IPS-15b (cell line): ENCODE data around the gene RGS9BP.
"Not testable (repeated sequence)": the region's sequence is repeated elsewhere in the genome, so short reads cannot be mapped to it uniquely, and the experiment has no call there.

Source experiments
- H3K27me3 ChIP-seq: one replicate; pipeline ENCODE4 v1.6.1; 2013; ENCODE audit warnings: low read length; ENCODE audit not compliant: control insufficient read depth, insufficient read depth
- H3K36me3 ChIP-seq: one replicate; pipeline ENCODE4 v1.6.1; 2013; ENCODE audit warnings: low read length; ENCODE audit not compliant: control insufficient read depth, insufficient read depth
- H3K4me1 ChIP-seq: one replicate; pipeline ENCODE4 v1.6.1; 2013; ENCODE audit warnings: mild to moderate bottlenecking, low read length; ENCODE audit not compliant: control insufficient read depth, insufficient read depth
- H3K4me3 ChIP-seq: one replicate; pipeline ENCODE4 v1.5.1; 2013; ENCODE audit warnings: low read depth, low read length
- H3K9ac ChIP-seq: one replicate; pipeline ENCODE4 v1.6.1; 2013; ENCODE audit warnings: low read depth, mild to moderate bottlenecking, low read length
- H3K9me3 ChIP-seq: one replicate; pipeline ENCODE4 v1.6.1; 2013; ENCODE audit warnings: mild to moderate bottlenecking, low read length; ENCODE audit not compliant: control insufficient read depth, insufficient read depth

RGS9BP gene

GRCh38 chr19:32704006-32704405 lies 28.4 kb downstream of the RGS9BP start:
- not testable (repeated sequence) for H3K36me3 ChIP-seq, H3K4me1 ChIP-seq, H3K27me3 ChIP-seq, H3K9me3 ChIP-seq, H3K9ac ChIP-seq, H3K4me3 ChIP-seq

GRCh38 chr19:32708457-32708856 lies 32.8 kb downstream of the RGS9BP start:
- Histone ChIP-seq H3K9me3 (peaks cover 4% of the 10 kb centered on the region), H3K4me1 (no peaks in the 10 kb centered on the region), H3K36me3 (no peaks in the 10 kb centered on the region), H3K9ac (no peak overlapping the region), H3K27me3 (no peaks in the 10 kb centered on the region), H3K4me3 (no peak overlapping the region)

GRCh38 chr19:32709032-32709431 lies 33.4 kb downstream of the RGS9BP start:
- H3K9ac ChIP-seq: no peak overlapping the region
- no peaks in the 10 kb centered on the region for H3K36me3 ChIP-seq
- H3K4me3 ChIP-seq: no peak overlapping the region
- H3K9me3 ChIP-seq: peaks cover under 1% of the 10 kb centered on the region
- no peaks in the 10 kb centered on the region for H3K27me3 ChIP-seq
- H3K4me1 ChIP-seq: no peaks in the 10 kb centered on the region

- Histone ChIP-seq H3K4me3 (no peak overlapping the region), H3K9ac (no peak overlapping the region), H3K36me3 (no peaks in the 10 kb centered on the region), H3K4me1 (no peaks in the 10 kb centered on the region), H3K9me3 (no peaks in the 10 kb centered on the region), H3K27me3 (no peaks in the 10 kb centered on the region)
These were observed 36.1 kb downstream of the RGS9BP start for GRCh38 chr19:32711747-32712146.

- H3K27me3 ChIP-seq, H3K4me3 ChIP-seq, H3K36me3 ChIP-seq, H3K9me3 ChIP-seq, H3K4me1 ChIP-seq, H3K9ac ChIP-seq: not testable (repeated sequence)
These were observed 40.6 kb downstream of the RGS9BP start for GRCh38 chr19:32716203-32716602.

- no peaks in the 10 kb centered on the region for H3K36me3 ChIP-seq
These were observed 41.8 kb downstream of the RGS9BP start for GRCh38 chr19:32717496-32717895.

GRCh38 chr19:32718286-32718685 lies 42.6 kb downstream of the RGS9BP start:
- Histone ChIP-seq H3K9me3 (no peaks in the 10 kb centered on the region), H3K4me3 (no peak overlapping the region), H3K36me3 (no peaks in the 10 kb centered on the region), H3K4me1 (no peaks in the 10 kb centered on the region), H3K9ac (no peak overlapping the region), H3K27me3 (no peaks in the 10 kb centered on the region)

More at GRCh38 chr19:32717496-32717895, 41.8 kb downstream of the RGS9BP start:
- Histone ChIP-seq H3K9me3 (no peaks in the 10 kb centered on the region), H3K9ac (no peak overlapping the region), H3K27me3 (no peaks in the 10 kb centered on the region), H3K4me3 (no peak overlapping the region), H3K4me1 (no peaks in the 10 kb centered on the region)

- Histone ChIP-seq H3K4me1 (no peaks in the 10 kb centered on the region), H3K4me3 (no peak within 1 kb of the TSS), H3K9me3 (no peaks in the 10 kb centered on the region), H3K27me3 (no peaks in the 10 kb centered on the region), H3K9ac (no peak within 1 kb of the TSS), H3K36me3 (no peaks in the 10 kb centered on the region)
These were observed 44.0 kb downstream of the RGS9BP start, which contains the start of gene TDRD12 for GRCh38 chr19:32719611-32720059. TSS of gene TDRD12 (plus strand) at chr19:32719767. CDS start at chr19:32720073, 306 bp downstream.

GRCh38 chr19:32720216-32720935 lies 44.7 kb downstream of the RGS9BP start:
- H3K27me3 ChIP-seq: no peaks in the 10 kb centered on the region
- H3K9me3 ChIP-seq: no peaks in the 10 kb centered on the region
- no peaks in the 10 kb centered on the region for H3K36me3 ChIP-seq
- no peak overlapping the region for H3K9ac ChIP-seq
- H3K4me1 ChIP-seq: no peaks in the 10 kb centered on the region
- no peak overlapping the region for H3K4me3 ChIP-seq

- Histone ChIP-seq H3K27me3 (no peaks in the 10 kb centered on the region), H3K4me3 (no peak overlapping the region), H3K9ac (no peak overlapping the region), H3K4me1 (no peaks in the 10 kb centered on the region), H3K9me3 (no peaks in the 10 kb centered on the region), H3K36me3 (no peaks in the 10 kb centered on the region)
These were observed 45.2 kb downstream of the RGS9BP start for GRCh38 chr19:32720936-32721250.
